ENCODE measurements around the gene FBXW7.

DNA sequence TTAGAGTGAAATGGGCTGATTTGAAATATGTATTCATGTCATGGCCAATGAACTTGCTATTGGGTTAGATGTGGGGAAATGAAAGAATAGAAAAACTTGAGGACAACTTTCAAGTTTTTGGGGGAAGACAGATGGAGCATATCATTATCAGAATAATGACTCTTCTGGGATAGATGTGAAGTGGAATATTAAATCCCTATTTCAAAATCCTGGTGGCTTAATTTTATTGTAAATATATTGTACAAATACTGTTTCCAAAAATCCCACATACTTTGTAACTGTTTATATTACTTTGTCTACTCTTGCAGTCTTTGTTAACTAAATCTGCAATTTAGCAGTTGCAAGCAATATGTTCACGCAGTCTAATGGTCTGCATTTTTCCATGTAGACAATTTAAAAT, 35.9 kb upstream of the FBXW7 start:
- no peak for TF ChIP-seq EP300 (conservative IDR thresholded peaks at IDR 0.05; ENCODE audit: poor library complexity, severe bottlenecking)
- TF ChIP-seq, protein P1, sequence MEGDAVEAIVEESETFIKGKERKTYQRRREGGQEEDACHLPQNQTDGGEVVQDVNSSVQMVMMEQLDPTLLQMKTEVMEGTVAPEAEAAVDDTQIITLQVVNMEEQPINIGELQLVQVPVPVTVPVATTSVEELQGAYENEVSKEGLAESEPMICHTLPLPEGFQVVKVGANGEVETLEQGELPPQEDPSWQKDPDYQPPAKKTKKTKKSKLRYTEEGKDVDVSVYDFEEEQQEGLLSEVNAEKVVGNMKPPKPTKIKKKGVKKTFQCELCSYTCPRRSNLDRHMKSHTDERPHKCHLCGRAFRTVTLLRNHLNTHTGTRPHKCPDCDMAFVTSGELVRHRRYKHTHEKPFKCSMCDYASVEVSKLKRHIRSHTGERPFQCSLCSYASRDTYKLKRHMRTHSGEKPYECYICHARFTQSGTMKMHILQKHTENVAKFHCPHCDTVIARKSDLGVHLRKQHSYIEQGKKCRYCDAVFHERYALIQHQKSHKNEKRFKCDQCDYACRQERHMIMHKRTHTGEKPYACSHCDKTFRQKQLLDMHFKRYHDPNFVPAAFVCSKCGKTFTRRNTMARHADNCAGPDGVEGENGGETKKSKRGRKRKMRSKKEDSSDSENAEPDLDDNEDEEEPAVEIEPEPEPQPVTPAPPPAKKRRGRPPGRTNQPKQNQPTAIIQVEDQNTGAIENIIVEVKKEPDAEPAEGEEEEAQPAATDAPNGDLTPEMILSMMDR (IDR thresholded peaks at IDR 0.05; ENCODE audit: poor library complexity, severe bottlenecking), result no peak
- TF ChIP-seq SMC3 (conservative IDR thresholded peaks at IDR 0.05; ENCODE audit: poor library complexity), result no peak
- no peak for TF ChIP-seq MXI1 (conservative IDR thresholded peaks at IDR 0.05; ENCODE audit: poor library complexity, severe bottlenecking)

Data from neural cell (in vitro differentiated cells).